ENCODE results near the gene KIAA1217. TPM values are rescaled to one million over a fixed set of nuclear protein-coding genes. Genes with fewer than 3 reads are reported as not detected.

The KIAA1217 gene
- total RNA-seq, 3 donors from 2014 or later (not counting 1 experiment from before 2014, with no cell fraction given) = not detected

DNA sequence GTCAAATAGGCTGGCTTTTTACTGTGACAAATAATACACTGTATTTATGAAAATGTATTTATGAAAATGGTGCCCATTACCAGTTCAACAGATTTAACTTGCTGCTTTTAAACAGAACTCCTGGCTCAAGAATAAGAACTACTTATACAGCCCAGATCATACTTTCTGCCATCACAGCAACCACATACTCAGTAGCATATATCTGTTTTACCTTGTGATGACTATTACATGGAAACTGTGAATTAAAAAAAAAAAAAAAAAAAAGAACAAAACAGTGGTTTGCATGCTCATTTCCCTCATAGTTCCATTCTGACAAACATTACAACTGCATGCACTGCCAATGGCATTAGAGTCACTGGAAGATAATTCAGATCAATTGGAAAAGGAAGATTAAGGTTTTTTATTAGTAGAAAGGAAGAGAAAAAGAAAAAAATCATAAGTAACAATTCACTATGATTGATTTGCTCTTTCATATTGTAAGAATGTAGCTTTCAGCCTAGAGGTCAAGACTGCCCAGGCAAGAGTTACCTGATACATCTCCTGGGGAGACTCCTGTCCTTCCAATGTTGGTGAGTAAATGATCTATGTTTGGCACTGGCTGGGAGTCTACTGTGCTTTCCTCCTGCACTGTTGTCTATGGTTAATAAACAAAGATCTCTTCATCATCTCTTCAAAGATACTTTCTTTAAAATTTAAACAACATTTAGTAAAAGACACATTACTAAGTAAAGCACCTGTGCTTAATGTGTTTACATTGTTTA is 381.9 kb downstream of the KIAA1217 start:
- no peak for ATAC-seq
- H3K36me3 ChIP-seq (ENCODE audit: control insufficient read depth, insufficient read depth, low read length) = peaks cover 20% of the 10 kb centered on the region
- DNase-seq = no peak
- Mint-ChIP-seq H3K9me3 (no peaks in the 10 kb centered on the region), H3K36me3 (peaks cover 38% of the 10 kb centered on the region), H3K4me1 (no peaks in the 10 kb centered on the region), H3K27ac (no peak overlapping the region), H3K27me3 (ENCODE audit: low read depth in 2 of 2) (no peaks in the 10 kb centered on the region), H3K4me3 (no peak overlapping the region)
- intact Hi-C loops (cut with micrococcal nuclease) = no loop called here
- H3K27me3 ChIP-seq (ENCODE audit: control insufficient read depth, insufficient read depth, low read length) = no peaks in the 10 kb centered on the region
- no peak overlapping the region for H3K27ac ChIP-seq (ENCODE audit: low read length)
- H3K4me1 ChIP-seq (ENCODE audit: control insufficient read depth, insufficient read depth, low read length) = no peaks in the 10 kb centered on the region
- H3K9me3 ChIP-seq (ENCODE audit: control insufficient read depth, insufficient read depth, low read length) = no peaks in the 10 kb centered on the region
- TF ChIP-seq, protein P1, sequence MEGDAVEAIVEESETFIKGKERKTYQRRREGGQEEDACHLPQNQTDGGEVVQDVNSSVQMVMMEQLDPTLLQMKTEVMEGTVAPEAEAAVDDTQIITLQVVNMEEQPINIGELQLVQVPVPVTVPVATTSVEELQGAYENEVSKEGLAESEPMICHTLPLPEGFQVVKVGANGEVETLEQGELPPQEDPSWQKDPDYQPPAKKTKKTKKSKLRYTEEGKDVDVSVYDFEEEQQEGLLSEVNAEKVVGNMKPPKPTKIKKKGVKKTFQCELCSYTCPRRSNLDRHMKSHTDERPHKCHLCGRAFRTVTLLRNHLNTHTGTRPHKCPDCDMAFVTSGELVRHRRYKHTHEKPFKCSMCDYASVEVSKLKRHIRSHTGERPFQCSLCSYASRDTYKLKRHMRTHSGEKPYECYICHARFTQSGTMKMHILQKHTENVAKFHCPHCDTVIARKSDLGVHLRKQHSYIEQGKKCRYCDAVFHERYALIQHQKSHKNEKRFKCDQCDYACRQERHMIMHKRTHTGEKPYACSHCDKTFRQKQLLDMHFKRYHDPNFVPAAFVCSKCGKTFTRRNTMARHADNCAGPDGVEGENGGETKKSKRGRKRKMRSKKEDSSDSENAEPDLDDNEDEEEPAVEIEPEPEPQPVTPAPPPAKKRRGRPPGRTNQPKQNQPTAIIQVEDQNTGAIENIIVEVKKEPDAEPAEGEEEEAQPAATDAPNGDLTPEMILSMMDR (IDR thresholded peaks at IDR 0.05) = no peak
- H3K4me3 ChIP-seq (ENCODE audit: low read length) = no peak overlapping the region

DNA sequence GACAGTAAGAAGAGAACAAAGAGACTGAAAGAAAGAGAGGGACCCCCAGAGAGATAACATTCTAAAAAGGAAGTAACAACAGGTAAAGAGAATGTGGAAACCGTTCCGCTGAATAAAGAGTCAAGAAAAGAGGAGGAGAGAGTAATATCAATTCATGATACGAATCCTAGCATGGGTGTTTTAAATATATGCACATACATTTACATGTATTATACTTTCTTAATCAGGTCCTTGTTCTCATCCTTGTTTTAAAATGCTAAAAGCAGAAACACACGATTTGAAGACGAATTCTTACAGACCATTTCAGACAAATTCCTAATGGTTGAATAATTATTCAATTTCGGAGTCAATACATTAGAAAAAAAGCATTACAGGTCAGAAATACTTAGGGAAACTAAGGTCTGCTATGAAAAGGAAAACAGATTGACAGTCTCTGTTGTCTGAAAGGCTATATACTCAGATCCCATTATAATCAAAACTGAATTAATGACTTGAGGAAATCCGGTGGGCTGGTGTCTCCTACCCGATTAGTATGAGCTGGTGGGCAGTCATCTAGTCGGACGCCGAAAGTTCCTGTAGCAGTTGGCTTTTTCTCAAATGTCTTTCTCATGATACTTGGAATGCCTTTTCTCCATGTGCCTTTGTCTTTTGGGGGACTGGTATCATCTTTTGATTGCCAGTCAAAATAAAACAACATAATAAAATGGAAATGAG is 387.4 kb downstream of the KIAA1217 start:
- H3K36me3 ChIP-seq (ENCODE audit: control insufficient read depth, insufficient read depth, low read length) = peaks cover 41% of the 10 kb centered on the region
- ATAC-seq = no peak
- no peak overlapping the region for H3K4me3 Mint-ChIP-seq
- WGBS (ENCODE audit: insufficient coverage) = 96% methylated on average over 10 of the region's 11 CpGs
- no peaks in the 10 kb centered on the region for H3K9me3 Mint-ChIP-seq
- no peak overlapping the region for H3K4me3 ChIP-seq (ENCODE audit: low read length)
- no peaks in the 10 kb centered on the region for H3K4me1 ChIP-seq (ENCODE audit: control insufficient read depth, insufficient read depth, low read length)
- H3K27me3 Mint-ChIP-seq (ENCODE audit: low read depth in 2 of 2) = no peaks in the 10 kb centered on the region
- H3K4me1 Mint-ChIP-seq = peaks cover 0 to 7% of the 10 kb centered on the region in 2 donors
- TF ChIP-seq, protein P1 (IDR thresholded peaks at IDR 0.05) = no peak
- H3K9me3 ChIP-seq (ENCODE audit: control insufficient read depth, insufficient read depth, low read length) = no peaks in the 10 kb centered on the region
- peaks cover 28% of the 10 kb centered on the region for H3K36me3 Mint-ChIP-seq
- H3K27me3 ChIP-seq (ENCODE audit: control insufficient read depth, insufficient read depth, low read length) = no peaks in the 10 kb centered on the region
- no peak overlapping the region for H3K27ac Mint-ChIP-seq
- DNase-seq = no peak
- intact Hi-C loops (cut with micrococcal nuclease) = no loop called here
- H3K27ac ChIP-seq (ENCODE audit: low read length) = no peak overlapping the region

DNA sequence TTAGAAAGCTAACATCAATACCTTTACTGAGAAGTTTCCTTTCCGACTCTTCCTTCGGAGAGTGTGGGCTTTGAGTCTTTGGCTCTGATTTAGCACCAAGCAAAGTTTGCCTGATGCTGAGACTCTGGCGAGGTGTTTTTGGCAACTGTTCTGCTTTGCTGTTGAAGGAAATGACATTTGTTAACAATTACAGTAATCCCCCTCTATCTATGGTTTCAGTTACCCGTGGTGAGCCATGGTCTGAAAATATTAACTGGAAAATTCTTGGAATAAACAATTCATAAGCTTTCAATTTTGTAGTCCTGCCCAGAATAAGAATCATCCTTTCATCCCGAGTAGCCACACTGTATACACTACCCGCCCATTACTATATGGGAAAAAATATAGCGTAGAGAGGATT is 388.5 kb downstream of the KIAA1217 start:
- no peaks in the 10 kb centered on the region for H3K4me1 ChIP-seq (ENCODE audit: control insufficient read depth, insufficient read depth, low read length)
- H3K27me3 Mint-ChIP-seq (ENCODE audit: low read depth in 2 of 2) = no peaks in the 10 kb centered on the region
- no peak overlapping the region for H3K27ac ChIP-seq (ENCODE audit: low read length)
- TF ChIP-seq, protein P1 (IDR thresholded peaks at IDR 0.05) = no peak
- DNase-seq = no peak
- peaks cover 0 to 7% of the 10 kb centered on the region in 2 donors for H3K4me1 Mint-ChIP-seq
- H3K4me3 ChIP-seq (ENCODE audit: low read length) = no peak overlapping the region
- peaks cover 39% of the 10 kb centered on the region for H3K36me3 ChIP-seq (ENCODE audit: control insufficient read depth, insufficient read depth, low read length)
- H3K4me3 Mint-ChIP-seq = no peak overlapping the region
- no peaks in the 10 kb centered on the region for H3K9me3 Mint-ChIP-seq
- peaks cover 23% of the 10 kb centered on the region for H3K36me3 Mint-ChIP-seq
- H3K27me3 ChIP-seq (ENCODE audit: control insufficient read depth, insufficient read depth, low read length) = no peaks in the 10 kb centered on the region
- ATAC-seq = no peak
- 94% methylated on average over 2 of the region's 7 CpGs for WGBS (ENCODE audit: insufficient coverage)
- H3K9me3 ChIP-seq (ENCODE audit: control insufficient read depth, insufficient read depth, low read length) = no peaks in the 10 kb centered on the region
- intact Hi-C loops (cut with micrococcal nuclease) = no loop called here
- H3K27ac Mint-ChIP-seq = no peak overlapping the region
